HUES64 (cell line): Measurements from ENCODE around the gene FUZ.

Experiments used
- H3K27ac ChIP-seq: 2 replicates; pipeline ENCODE4 v1.7.0; 2013; ENCODE audit warnings: low read depth, low read length, inconsistent platforms
- H3K27me3 ChIP-seq: 2 replicates; pipeline ENCODE4 v1.6.1; 2013; ENCODE audit warnings: mild to moderate bottlenecking, low read length; ENCODE audit not compliant: insufficient read depth
- H3K36me3 ChIP-seq: 2 replicates; pipeline ENCODE4 v1.6.1; 2013; ENCODE audit warnings: mild to moderate bottlenecking, low read length; ENCODE audit not compliant: insufficient read depth
- H3K4me1 ChIP-seq: 2 replicates; pipeline ENCODE4 v1.6.1; 2013; ENCODE audit warnings: mild to moderate bottlenecking, low read length, moderate library complexity; ENCODE audit not compliant: insufficient read depth
- H3K4me3 ChIP-seq: 2 replicates; pipeline ENCODE4 v1.5.1; 2013; ENCODE audit warnings: mild to moderate bottlenecking, low read length, moderate library complexity
- H3K9ac ChIP-seq: 2 replicates; pipeline ENCODE4 v1.6.1; 2013; ENCODE audit warnings: mild to moderate bottlenecking, low read depth, low read length
- H3K9me3 ChIP-seq: 2 replicates; pipeline ENCODE4 v1.6.1; 2013; ENCODE audit warnings: low read depth, low read length; ENCODE audit not compliant: insufficient read depth
- WGBS: fragments of 150-250, 120-280 bp; methylation state at CpG from one replicate; pipeline ENCODE4 v1.1.7; 2013; ENCODE audit warnings: missing lambda C conversion rate; 5-methylcytosine and 5-hydroxymethylcytosine counted together

Gene FUZ

DNA sequence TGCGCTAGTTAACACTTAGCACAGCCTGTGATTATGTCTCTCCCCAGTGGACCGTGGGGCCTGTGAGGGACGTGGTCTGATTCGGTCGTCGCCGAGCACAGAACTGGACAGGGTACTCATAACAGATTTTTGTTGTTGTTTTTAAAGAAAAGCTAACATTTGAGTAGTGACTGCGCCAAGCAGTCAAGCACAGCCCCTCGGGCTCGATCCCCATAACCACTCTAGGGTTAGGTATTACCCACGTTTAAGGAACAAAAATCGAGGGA, 37.1 kb upstream of the FUZ start:
- Histone ChIP-seq H3K4me1 (peaks cover 17% of the 10 kb centered on the region), H3K4me3 (peak overlapping the region; percentile 75), H3K36me3 (peaks cover 22% of the 10 kb centered on the region), H3K9ac (peak overlapping the region; percentile 89), H3K9me3 (no peaks in the 10 kb centered on the region), H3K27me3 (no peaks in the 10 kb centered on the region), H3K27ac (peak overlapping the region; percentile 94; the same call in 1 of the 2 replicates)
- 77% methylated on average over 11 of the region's 12 CpGs for WGBS

DNA sequence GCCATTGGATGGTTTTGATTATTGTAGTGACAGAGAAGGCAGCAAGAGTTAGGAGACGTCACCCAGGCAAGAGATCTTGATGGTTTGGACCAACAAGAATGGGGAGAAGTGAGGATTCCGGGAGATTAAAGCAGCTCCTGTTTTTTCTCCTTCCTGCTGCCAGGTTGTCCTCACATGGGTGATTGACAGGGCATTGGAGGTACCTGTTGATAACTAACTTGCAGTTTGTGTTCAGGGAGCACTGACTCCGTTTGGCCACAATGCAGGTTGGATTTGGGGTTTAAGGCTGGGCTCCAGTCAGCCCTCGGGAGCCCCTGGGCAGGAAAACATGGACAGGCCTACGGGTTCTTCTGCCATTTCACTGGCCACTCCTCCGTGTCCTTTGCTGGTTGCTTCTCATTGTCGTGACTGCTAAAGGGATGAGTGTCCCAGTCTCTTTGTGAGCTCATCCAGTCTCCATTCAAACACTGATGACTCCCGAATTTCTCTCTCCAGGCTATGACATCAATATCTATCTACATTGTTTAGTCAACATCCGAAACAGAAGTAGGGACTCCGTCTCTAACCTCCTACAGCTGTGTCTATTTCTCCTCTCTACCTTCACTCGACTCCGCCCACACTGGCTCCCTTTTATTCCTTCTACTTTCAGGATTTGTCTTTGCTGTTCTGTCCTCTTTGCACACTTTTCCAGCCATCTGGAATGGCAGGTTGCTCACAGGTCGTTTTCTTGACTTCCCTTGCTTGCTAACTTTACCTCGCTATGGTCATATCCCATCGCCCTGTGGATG, 36.5 kb upstream of the FUZ start:
- Histone ChIP-seq H3K27ac (no peak overlapping the region), H3K9ac (0 out of 2 replicates have a peak overlapping the region, but pooled peaks have one; percentile 89), H3K36me3 (peaks cover 18% of the 10 kb centered on the region; the same call in 1 of the 2 replicates), H3K4me3 (peak overlapping the region; percentile 75), H3K27me3 (no peaks in the 10 kb centered on the region), H3K9me3 (no peaks in the 10 kb centered on the region), H3K4me1 (peaks cover 17% of the 10 kb centered on the region)
- 89% methylated on average over 15 of the region's 15 CpGs for WGBS

DNA sequence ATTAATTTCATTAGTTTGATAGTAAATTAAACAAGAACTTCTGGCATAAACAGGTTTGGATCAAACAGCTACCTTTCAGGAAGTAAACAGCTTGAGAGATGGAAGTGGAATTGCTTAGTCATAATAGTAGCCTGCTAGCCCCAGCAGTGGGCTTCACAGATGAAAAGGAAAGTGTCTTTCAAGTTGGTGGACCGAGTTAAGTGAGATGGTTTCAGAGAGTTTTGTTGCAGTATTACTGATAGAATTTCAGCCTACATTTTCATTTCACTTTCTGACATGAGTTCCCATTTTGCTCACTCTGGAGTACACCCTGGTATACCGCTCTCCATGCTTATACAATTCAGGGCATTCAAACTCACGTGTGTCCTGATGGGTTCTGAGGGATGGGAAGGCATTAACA, 35.8 kb upstream of the FUZ start:
- no peaks in the 10 kb centered on the region for H3K9me3 ChIP-seq
- peaks cover 17% of the 10 kb centered on the region for H3K4me1 ChIP-seq
- H3K27me3 ChIP-seq: no peaks in the 10 kb centered on the region
- no peak overlapping the region for H3K9ac ChIP-seq
- no peak overlapping the region for H3K4me3 ChIP-seq
- 87% methylated on average over 3 of the region's 3 CpGs for WGBS
- H3K27ac ChIP-seq: no peak overlapping the region
- peaks cover 11% of the 10 kb centered on the region; the same call in 1 of the 2 replicates for H3K36me3 ChIP-seq

DNA sequence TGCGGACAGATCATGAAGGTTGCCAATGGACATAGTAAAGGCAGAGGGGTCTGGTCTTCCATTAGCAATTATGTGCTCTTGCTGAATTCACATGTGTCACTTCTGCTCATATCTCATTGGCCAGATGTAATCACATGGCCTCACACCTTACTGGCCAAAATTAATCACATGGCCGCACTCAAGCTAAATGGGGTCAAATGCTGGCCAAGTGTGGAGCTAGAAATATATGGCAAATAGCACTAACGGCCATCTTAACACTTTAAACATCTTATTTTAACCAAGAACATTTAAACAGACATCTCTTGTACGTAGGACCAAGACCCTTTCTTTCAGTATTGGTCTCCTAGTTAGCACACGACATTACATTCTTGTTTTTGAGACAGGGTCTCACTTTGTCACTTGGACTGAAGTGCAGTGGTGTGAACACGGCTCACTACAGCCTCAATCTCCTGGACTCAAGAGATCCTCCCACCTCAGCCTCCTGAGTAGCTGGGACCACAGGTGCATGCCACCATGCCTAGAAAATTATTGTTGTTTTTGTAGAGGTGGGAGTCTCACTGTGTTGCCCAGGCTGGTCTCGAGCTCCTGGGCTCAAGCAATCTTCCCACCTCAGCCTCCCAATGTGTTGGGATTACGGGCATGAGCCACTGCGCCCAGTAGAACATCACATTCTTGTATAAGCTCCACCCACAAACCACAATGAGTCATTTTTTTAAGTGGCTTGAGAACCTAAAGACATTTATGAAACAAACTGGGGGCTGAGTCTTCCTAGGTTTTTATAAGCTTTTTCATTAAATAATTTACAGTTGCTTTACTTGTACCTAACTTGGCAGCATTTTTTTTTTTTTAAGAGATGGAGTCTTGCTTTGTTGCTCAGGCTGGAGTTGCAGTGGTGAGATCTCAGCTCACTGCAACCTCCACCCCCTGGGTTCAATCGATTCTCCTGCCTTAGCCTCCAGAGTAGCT, 34.9 kb upstream of the FUZ start:
- Histone ChIP-seq H3K4me3 (no peak overlapping the region), H3K27ac (no peak overlapping the region), H3K9me3 (no peaks in the 10 kb centered on the region), H3K27me3 (no peaks in the 10 kb centered on the region), H3K36me3 (peaks cover 10% of the 10 kb centered on the region; the same call in 1 of the 2 replicates), H3K4me1 (peaks cover 13% of the 10 kb centered on the region), H3K9ac (no peak overlapping the region)
- WGBS: 90% methylated on average over 10 of the region's 10 CpGs

DNA sequence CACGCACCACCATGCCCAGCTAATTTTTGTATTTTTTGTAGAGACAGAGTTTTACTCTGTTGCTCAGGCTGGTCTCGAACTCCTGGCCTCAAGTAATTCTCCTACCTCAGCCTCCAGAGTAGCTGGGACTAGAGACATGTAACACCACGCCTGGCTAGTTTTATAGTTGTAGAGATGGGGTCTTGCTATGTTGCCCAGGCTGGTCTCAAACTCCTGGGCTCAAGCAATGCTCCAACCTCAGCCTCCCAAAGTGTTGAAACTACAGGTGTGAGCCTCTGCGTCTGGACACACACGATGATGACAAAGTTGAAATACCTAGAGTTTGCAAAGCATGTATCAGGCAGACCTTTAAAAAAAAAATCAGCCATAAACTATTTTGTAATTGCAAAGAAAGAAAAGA, 33.3 kb upstream of the FUZ start:
- Histone ChIP-seq H3K4me3 (no peak overlapping the region), H3K9me3 (no peaks in the 10 kb centered on the region), H3K4me1 (peaks cover 4% of the 10 kb centered on the region; the same call in 1 of the 2 replicates), H3K27me3 (no peaks in the 10 kb centered on the region), H3K36me3 (no peaks in the 10 kb centered on the region), H3K27ac (no peak overlapping the region), H3K9ac (no peak overlapping the region)
- WGBS: 72% methylated on average over 5 of the region's 5 CpGs

DNA sequence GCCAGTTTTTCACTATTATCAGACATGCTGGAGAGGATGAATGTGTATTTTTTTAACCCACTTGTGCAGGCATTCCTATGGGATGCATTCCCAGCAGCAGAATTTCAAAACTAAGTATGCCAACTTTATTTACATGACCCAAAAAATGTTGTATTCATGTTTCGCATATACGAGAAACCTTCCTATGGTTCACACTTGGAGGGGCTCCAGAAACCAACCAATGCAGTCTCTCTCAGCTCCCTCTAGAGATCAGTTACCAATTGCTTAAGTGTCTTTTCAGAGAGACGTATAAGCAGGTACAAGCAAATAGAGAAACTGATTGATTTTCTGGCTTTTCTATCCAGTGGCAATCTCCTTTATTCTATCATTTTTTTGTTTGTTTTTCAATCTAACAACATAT, 32.3 kb upstream of the FUZ start:
- no peak overlapping the region for H3K4me3 ChIP-seq
- no peak overlapping the region for H3K27ac ChIP-seq
- H3K9ac ChIP-seq: no peak overlapping the region
- WGBS: 93% methylated on average over 3 of the region's 3 CpGs
- peaks cover 4% of the 10 kb centered on the region; the same call in 1 of the 2 replicates for H3K4me1 ChIP-seq
- no peaks in the 10 kb centered on the region for H3K9me3 ChIP-seq
- H3K36me3 ChIP-seq: 0 out of 2 replicates have a peak, but pooled peaks cover 6% of the 10 kb centered on the region
- H3K27me3 ChIP-seq: no peaks in the 10 kb centered on the region

DNA sequence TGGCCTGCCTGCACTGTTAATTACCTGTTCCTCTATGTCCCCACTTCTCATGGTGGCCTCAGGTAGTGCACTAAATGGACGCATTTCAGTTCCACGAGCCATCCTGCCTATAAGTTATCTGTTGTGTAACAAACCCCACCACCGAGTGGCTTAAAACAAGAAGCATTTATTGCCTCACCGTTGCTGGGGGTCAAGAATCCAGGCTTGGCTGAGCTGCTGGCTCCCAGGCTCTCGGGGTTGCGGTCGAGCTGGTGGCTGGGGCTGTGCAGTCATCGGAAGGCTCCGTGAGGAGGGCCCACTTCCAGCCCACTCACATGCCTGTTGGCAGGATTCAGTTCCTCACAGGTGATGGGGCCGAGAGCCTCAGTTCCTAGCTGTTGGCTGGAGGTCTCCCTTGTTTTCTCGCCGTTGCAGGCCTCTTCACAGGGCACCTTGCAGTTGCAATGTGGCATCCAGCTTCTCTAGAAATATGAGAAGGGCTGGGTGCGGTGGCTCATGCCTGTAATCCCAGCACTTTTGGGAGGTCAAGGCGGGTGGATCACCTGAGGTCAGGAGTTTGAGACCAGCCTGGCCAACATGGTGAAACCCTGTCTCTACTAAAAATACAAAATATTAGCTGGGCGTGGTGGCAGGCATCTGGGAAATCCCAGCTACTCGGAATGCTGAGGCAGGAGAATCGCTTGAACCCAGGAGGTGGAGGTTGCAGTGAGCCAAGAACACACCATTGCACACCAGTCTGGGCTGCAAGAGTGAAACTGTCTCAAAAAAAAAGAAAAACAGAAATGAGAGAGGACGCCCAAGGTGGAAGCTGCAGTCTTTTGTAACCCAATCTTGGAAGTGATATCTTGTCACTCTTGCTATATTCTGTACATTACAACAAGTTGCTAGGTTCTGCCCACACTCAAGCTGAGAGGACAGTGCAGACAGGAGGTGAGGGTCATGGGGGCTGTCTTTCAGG, 31.3 kb upstream of the FUZ start:
- WGBS: 91% methylated on average over 18 of the region's 18 CpGs
- no peaks in the 10 kb centered on the region for H3K4me1 ChIP-seq
- H3K27me3 ChIP-seq: no peaks in the 10 kb centered on the region
- no peak overlapping the region for H3K4me3 ChIP-seq
- H3K9me3 ChIP-seq: no peaks in the 10 kb centered on the region
- H3K9ac ChIP-seq: no peak overlapping the region
- H3K36me3 ChIP-seq: peaks cover 15% of the 10 kb centered on the region
- no peak overlapping the region for H3K27ac ChIP-seq

DNA sequence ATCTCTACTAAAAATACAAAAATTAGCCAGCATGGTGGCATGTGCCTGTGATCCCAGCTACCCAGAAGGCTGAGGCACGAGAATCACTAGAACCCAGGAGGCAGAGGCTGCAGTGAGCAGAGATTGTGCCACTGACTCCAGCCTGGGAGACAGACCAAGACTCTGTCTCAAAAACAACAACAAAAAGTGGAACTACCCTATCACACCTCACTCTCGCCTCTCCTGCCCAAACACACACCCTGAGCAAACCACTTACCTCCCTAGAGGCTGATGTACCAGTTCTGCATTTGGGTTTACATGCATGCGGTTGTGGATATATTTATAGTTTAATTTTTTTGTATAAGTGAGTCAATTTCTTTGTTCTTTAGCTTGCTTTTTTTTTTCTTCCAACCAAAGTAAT, 30.2 kb upstream of the FUZ start:
- WGBS: 97% methylated on average over 2 of the region's 3 CpGs
- Histone ChIP-seq H3K4me3 (no peak overlapping the region), H3K27ac (no peak overlapping the region), H3K4me1 (no peaks in the 10 kb centered on the region), H3K9ac (no peak overlapping the region), H3K36me3 (peaks cover 26% of the 10 kb centered on the region), H3K27me3 (no peaks in the 10 kb centered on the region), H3K9me3 (no peaks in the 10 kb centered on the region)

DNA sequence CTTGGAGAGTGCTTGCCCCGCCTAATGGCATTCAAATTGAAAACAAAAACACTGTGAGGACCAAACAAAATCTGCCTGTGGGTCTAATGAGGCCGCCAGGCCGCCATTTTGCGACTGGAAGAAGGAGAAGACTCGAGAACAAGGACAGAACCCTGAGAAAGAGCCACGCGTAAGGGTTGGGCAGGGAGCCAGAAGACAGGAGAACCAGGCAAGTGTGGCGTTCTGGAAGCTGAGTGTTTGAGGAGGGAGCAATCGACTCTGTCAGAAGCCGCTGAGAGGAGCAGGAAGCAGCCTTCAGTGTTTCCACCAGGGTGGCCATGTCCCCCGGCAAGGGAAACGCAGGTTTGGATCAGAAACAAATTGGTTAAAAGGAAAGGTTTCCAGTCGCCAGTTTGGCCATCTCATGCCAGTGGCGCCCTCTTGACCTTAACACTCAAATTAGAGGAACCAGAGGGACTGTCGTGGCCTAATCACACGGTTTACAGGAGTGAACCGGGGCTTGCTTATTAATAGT, 27.7 kb upstream of the FUZ start:
- Histone ChIP-seq H3K9me3 (no peaks in the 10 kb centered on the region), H3K36me3 (peaks cover 44% of the 10 kb centered on the region), H3K4me3 (no peak overlapping the region), H3K27me3 (no peaks in the 10 kb centered on the region), H3K27ac (no peak overlapping the region), H3K4me1 (no peaks in the 10 kb centered on the region), H3K9ac (no peak overlapping the region)
- 93% methylated on average over 17 of the region's 17 CpGs for WGBS

DNA sequence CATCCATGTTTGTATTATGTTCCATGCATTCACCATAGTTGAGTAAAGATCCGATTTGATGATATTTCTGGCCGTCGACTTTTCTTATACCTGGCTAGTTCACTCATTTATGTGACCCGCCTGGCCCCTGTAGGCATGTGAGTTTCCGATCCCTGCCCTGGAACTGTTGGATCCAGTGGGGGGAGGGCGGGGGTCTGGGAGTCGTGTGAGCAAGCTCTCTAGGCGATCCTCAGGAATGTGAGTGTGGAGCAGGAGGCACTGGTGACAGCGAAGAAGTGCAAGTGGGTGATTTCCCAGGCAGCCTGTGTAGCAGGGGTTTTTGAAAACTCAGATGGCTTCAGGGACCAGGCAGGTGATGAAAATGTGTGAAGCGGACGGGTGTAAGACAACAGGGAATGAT, 27.2 kb upstream of the FUZ start:
- H3K27ac ChIP-seq: no peak overlapping the region

More for the DNA sequence above, 27.2 kb upstream of the FUZ start:
- Histone ChIP-seq H3K9me3 (no peaks in the 10 kb centered on the region), H3K36me3 (peaks cover 48% of the 10 kb centered on the region), H3K27me3 (no peaks in the 10 kb centered on the region), H3K4me1 (no peaks in the 10 kb centered on the region), H3K9ac (no peak overlapping the region), H3K4me3 (no peak overlapping the region)
- 94% methylated on average over 11 of the region's 11 CpGs for whole genome bisulfite sequencing
